Mesendoderm (in vitro differentiated cells): ENCODE data around the gene NLGN4Y.

Experiments used
- DNase-seq: peaks from one replicate; pipeline ENCODE4 v3.0.0; 2013
- H2AK5ac ChIP-seq: 2 replicates; pipeline ENCODE4 v1.6.1; 2013; ENCODE audit warnings: low read length, inconsistent platforms
- H2BK120ac ChIP-seq: 2 replicates; pipeline ENCODE4 v1.6.1; 2013; ENCODE audit warnings: low read depth, mild to moderate bottlenecking, low read length, moderate library complexity, mixed read lengths
- H2BK15ac ChIP-seq: replicated peaks from 2 replicates; pipeline ENCODE4 v1.6.1; 2013; ENCODE audit warnings: low read depth, mild to moderate bottlenecking, moderate library complexity
- H2BK5ac ChIP-seq: 2 replicates; pipeline ENCODE4 v1.6.1; 2013; ENCODE audit warnings: low read length, inconsistent platforms
- H3K18ac ChIP-seq: 2 replicates; pipeline ENCODE4 v1.6.1; 2013; ENCODE audit warnings: mild to moderate bottlenecking, low read length, mixed read lengths
- H3K23ac ChIP-seq: one replicate; pipeline ENCODE4 v1.6.1; 2013; ENCODE audit warnings: low read length
- H3K27ac ChIP-seq: 2 replicates; pipeline ENCODE4 v1.5.1; 2013; ENCODE audit warnings: low read depth, mild to moderate bottlenecking, inconsistent platforms, low read length, moderate library complexity
- H3K27me3 ChIP-seq: 2 replicates; pipeline ENCODE4 v1.6.1; 2013; ENCODE audit warnings: low read length, control low read depth, mild to moderate bottlenecking, inconsistent platforms; ENCODE audit not compliant: insufficient read depth, poor library complexity
- H3K36me3 ChIP-seq: 2 replicates; pipeline ENCODE4 v1.6.1; 2013; ENCODE audit warnings: low read length, inconsistent platforms; ENCODE audit not compliant: control insufficient read depth, insufficient read depth
- H3K4ac ChIP-seq: one replicate; pipeline ENCODE4 v1.6.1; 2013; ENCODE audit warnings: low read depth, mild to moderate bottlenecking, low read length, moderate library complexity
- H3K4me1 ChIP-seq: 2 replicates; pipeline ENCODE4 v1.6.1; 2013; ENCODE audit warnings: low read depth, low read length, inconsistent platforms; ENCODE audit not compliant: control insufficient read depth
- H3K4me2 ChIP-seq: 2 replicates; pipeline ENCODE4 v1.6.1; 2013; ENCODE audit warnings: low read length
- H3K4me3 ChIP-seq: 2 replicates; pipeline ENCODE4 v1.5.1; 2013; ENCODE audit warnings: mild to moderate bottlenecking, low read length
- H3K56ac ChIP-seq: one replicate; pipeline ENCODE4 v1.6.1; 2013; ENCODE audit warnings: low read length
- H3K79me1 ChIP-seq: 2 replicates; pipeline ENCODE4 v1.6.1; 2013; ENCODE audit warnings: low read length, inconsistent platforms
- H3K79me2 ChIP-seq: 2 replicates; pipeline ENCODE4 v1.6.1; 2013; ENCODE audit warnings: mild to moderate bottlenecking, low read length; ENCODE audit not compliant: control insufficient read depth, insufficient read depth
- H3K9ac ChIP-seq: 2 replicates; pipeline ENCODE4 v1.6.1; 2013; ENCODE audit warnings: low read length, inconsistent platforms
- H4K5ac ChIP-seq: one replicate; pipeline ENCODE4 v1.6.1; 2013; ENCODE audit warnings: low read length
- H4K8ac ChIP-seq: one replicate; pipeline ENCODE4 v1.6.1; 2013; ENCODE audit warnings: low read depth, mild to moderate bottlenecking, control low read depth, low read length, moderate library complexity
- WGBS: extraction: QIAGEN DNeasy Blood & Tissue Kit; methylation state at CpG from one replicate; pipeline ENCODE4 v1.1.7; 2013; ENCODE audit warnings: low lambda C conversion rate, missing lambda C conversion rate; ENCODE audit not compliant: insufficient coverage; ENCODE audit errors: extremely low coverage; 5-methylcytosine and 5-hydroxymethylcytosine counted together

NLGN4Y gene

GRCh38 chrY:14628208-14628607 is 103.9 kb downstream of the NLGN4Y start:
- Histone ChIP-seq H3K9ac (no peak overlapping the region), H2AK5ac (no peak overlapping the region), H3K4me3 (no peak overlapping the region), H3K4ac (no peak overlapping the region), H3K18ac (no peak overlapping the region), H3K4me2 (no peak overlapping the region), H2BK120ac (no peak overlapping the region), H2BK5ac (no peak overlapping the region), H2BK15ac (no peak overlapping the region), H3K79me2 (peaks cover 4% of the 10 kb centered on the region), H3K56ac (no peak overlapping the region), H3K79me1 (no peaks in the 10 kb centered on the region), H3K4me1 (no peaks in the 10 kb centered on the region), H3K27ac (no peak overlapping the region), H4K5ac (no peak overlapping the region), H3K36me3 (no peaks in the 10 kb centered on the region), H3K27me3 (no peaks in the 10 kb centered on the region), H3K23ac (no peak overlapping the region), H4K8ac (no peak overlapping the region)
- no peak for DNase-seq
- WGBS: no CpG with 5 or more reads among the region's 6 CpGs

GRCh38 chrY:14631676-14632075 is 107.3 kb downstream of the NLGN4Y start:
- no peak overlapping the region for H2BK15ac ChIP-seq
- no peak overlapping the region for H3K56ac ChIP-seq
- peaks cover 2% of the 10 kb centered on the region for H3K79me2 ChIP-seq
- H3K18ac ChIP-seq: no peak overlapping the region
- H4K5ac ChIP-seq: no peak overlapping the region
- no peaks in the 10 kb centered on the region for H3K27me3 ChIP-seq
- H2BK5ac ChIP-seq: no peak overlapping the region
- no peak overlapping the region for H3K9ac ChIP-seq
- H2BK120ac ChIP-seq: no peak overlapping the region
- no peaks in the 10 kb centered on the region for H3K4me1 ChIP-seq
- no peak overlapping the region for H4K8ac ChIP-seq
- H3K79me1 ChIP-seq: no peaks in the 10 kb centered on the region
- no peak overlapping the region for H3K4ac ChIP-seq
- no peak overlapping the region for H3K4me3 ChIP-seq
- no peak overlapping the region for H3K23ac ChIP-seq
- H3K36me3 ChIP-seq: no peaks in the 10 kb centered on the region
- no peak overlapping the region for H3K4me2 ChIP-seq
- peak; percentile 16 for DNase-seq
- WGBS: no CpG with 5 or more reads among the region's 1 CpG
- no peak overlapping the region for H2AK5ac ChIP-seq
- H3K27ac ChIP-seq: no peak overlapping the region

GRCh38 chrY:14633718-14634117 is 109.4 kb downstream of the NLGN4Y start:
- peaks cover 2% of the 10 kb centered on the region for H3K79me2 ChIP-seq
- no peak overlapping the region for H4K5ac ChIP-seq
- no peaks in the 10 kb centered on the region for H3K79me1 ChIP-seq
- H2BK5ac ChIP-seq: no peak overlapping the region
- no peak overlapping the region for H3K56ac ChIP-seq
- H2BK120ac ChIP-seq: no peak overlapping the region
- no peak for DNase-seq
- no peak overlapping the region for H3K4me3 ChIP-seq
- H3K27ac ChIP-seq: no peak overlapping the region
- H3K36me3 ChIP-seq: no peaks in the 10 kb centered on the region
- no peak overlapping the region for H3K23ac ChIP-seq
- H3K27me3 ChIP-seq: no peaks in the 10 kb centered on the region
- no peak overlapping the region for H3K4ac ChIP-seq
- 100% methylated on average over 1 of the region's 2 CpGs for WGBS
- H3K9ac ChIP-seq: no peak overlapping the region
- no peak overlapping the region for H3K18ac ChIP-seq
- H2AK5ac ChIP-seq: no peak overlapping the region
- H2BK15ac ChIP-seq: no peak overlapping the region
- H4K8ac ChIP-seq: no peak overlapping the region
- H3K4me2 ChIP-seq: no peak overlapping the region
- no peaks in the 10 kb centered on the region for H3K4me1 ChIP-seq

- Histone ChIP-seq H2AK5ac (no peak overlapping the region), H3K4me1 (no peaks in the 10 kb centered on the region), H3K23ac (no peak overlapping the region), H3K4ac (no peak overlapping the region), H3K9ac (no peak overlapping the region), H2BK120ac (no peak overlapping the region), H3K56ac (no peak overlapping the region), H3K4me2 (no peak overlapping the region), H2BK5ac (no peak overlapping the region), H4K5ac (no peak overlapping the region), H4K8ac (no peak overlapping the region), H3K79me1 (no peaks in the 10 kb centered on the region), H3K36me3 (no peaks in the 10 kb centered on the region), H3K4me3 (no peak overlapping the region), H3K27me3 (no peaks in the 10 kb centered on the region), H3K27ac (no peak overlapping the region), H2BK15ac (no peak overlapping the region), H3K18ac (no peak overlapping the region), H3K79me2 (peaks cover 2% of the 10 kb centered on the region)
- DNase-seq: no peak
Measured at GRCh38 chrY:14634954-14635353, 110.6 kb downstream of the NLGN4Y start.

- Histone ChIP-seq H3K36me3 (no peaks in the 10 kb centered on the region), H3K4me1 (no peaks in the 10 kb centered on the region), H3K79me2 (peaks cover 1% of the 10 kb centered on the region), H3K56ac (no peak overlapping the region), H2BK120ac (no peak overlapping the region), H3K4me2 (no peak overlapping the region), H3K79me1 (no peaks in the 10 kb centered on the region), H3K9ac (no peak overlapping the region), H4K5ac (no peak overlapping the region), H2BK15ac (no peak overlapping the region), H2AK5ac (no peak overlapping the region), H3K23ac (no peak overlapping the region), H3K4me3 (no peak overlapping the region), H2BK5ac (no peak overlapping the region), H3K4ac (no peak overlapping the region), H3K27me3 (no peaks in the 10 kb centered on the region), H3K27ac (no peak overlapping the region), H4K8ac (no peak overlapping the region), H3K18ac (no peak overlapping the region)
- no peak for DNase-seq
Measured at GRCh38 chrY:14637551-14637950, 113.2 kb downstream of the NLGN4Y start.

- no peaks in the 10 kb centered on the region for H3K27me3 ChIP-seq
- H3K23ac ChIP-seq: no peak overlapping the region
- H3K4ac ChIP-seq: no peak overlapping the region
- H2BK120ac ChIP-seq: no peak overlapping the region
- H3K79me1 ChIP-seq: peaks cover 3% of the 10 kb centered on the region
- no peak overlapping the region for H4K8ac ChIP-seq
- H4K5ac ChIP-seq: no peak overlapping the region
- H3K4me3 ChIP-seq: no peak overlapping the region
- no peaks in the 10 kb centered on the region for H3K36me3 ChIP-seq
- no peak overlapping the region for H2BK5ac ChIP-seq
- H2BK15ac ChIP-seq: no peak overlapping the region
- no peak for DNase-seq
- H3K56ac ChIP-seq: no peak overlapping the region
- no peak overlapping the region for H2AK5ac ChIP-seq
- no peak overlapping the region for H3K27ac ChIP-seq
- H3K9ac ChIP-seq: no peak overlapping the region
- no peak overlapping the region for H3K4me2 ChIP-seq
- H3K79me2 ChIP-seq: peaks cover 6% of the 10 kb centered on the region
- H3K4me1 ChIP-seq: no peaks in the 10 kb centered on the region
- no CpG with 5 or more reads among the region's 2 CpGs for WGBS
- H3K18ac ChIP-seq: no peak overlapping the region
Measured at GRCh38 chrY:14641853-14642252, 117.5 kb downstream of the NLGN4Y start.
